SK-MEL-5 (cell line): Measurements from ENCODE around the gene TTC7B. TPM values are rescaled to one million over a fixed set of nuclear protein-coding genes. Genes with fewer than 3 reads are reported as not detected.
A peak's percentile ranks its signal among the peaks of the same experiment; 100 is the strongest.

ENCODE experiments used
- DNase-seq: peaks from one replicate; pipeline ENCODE4 v3.0.0-alpha.2; 2016; ENCODE audit warnings: low read depth, low spot score
- in situ Hi-C: cut with HindIII; loops from 2 replicates; pipeline ENCODE4 v1.10.0; 2016; ENCODE audit warnings: low sequenced_read_pairs, high pct_unique_total_duplicates, low pct_unique_long_range_greater_than_20kb
- total RNA-seq: library from RNA; depleted of rRNA; stranded (reverse); fragments of >200 nt; shearing (Covaris generic); gene quantifications from 2 replicates; pipeline ENCODE4 v1.2.3, GENCODE V29; 2014

TTC7B gene
- total RNA-seq, 1 experiment from 2014 or later, result 31.1 TPM

GRCh38 chr14:90785471-90785870 is 30.8 kb downstream of the TTC7B start:
- in situ Hi-C loops, result no loop called here
- DNase-seq, result peak; percentile 63

GRCh38 chr14:90784621-90785270 is 31.5 kb downstream of the TTC7B start:
- in situ Hi-C loops, result no loop called here
- no peak for DNase-seq

- DNase-seq, result no peak
- in situ Hi-C loops, result no loop called here
Observed at GRCh38 chr14:90783344-90783743, 32.9 kb downstream of the TTC7B start.

GRCh38 chr14:90782892-90783291 is 33.3 kb downstream of the TTC7B start:
- in situ Hi-C loops, result no loop called here
- no peak for DNase-seq

- in situ Hi-C loops, result no loop called here
- DNase-seq, result no peak
Observed at GRCh38 chr14:90781876-90782275, 34.4 kb downstream of the TTC7B start.

- in situ Hi-C loops, result no loop called here
- no peak for DNase-seq
Observed at GRCh38 chr14:90781344-90781761, 34.9 kb downstream of the TTC7B start.

GRCh38 chr14:90780519-90780918 is 35.7 kb downstream of the TTC7B start:
- no peak for DNase-seq
- in situ Hi-C loops, result no loop called here

GRCh38 chr14:90778571-90779255 is 37.5 kb downstream of the TTC7B start:
- DNase-seq, result no peak
- in situ Hi-C loops, result no loop called here

- in situ Hi-C loops, result no loop called here
Observed at GRCh38 chr14:90777830-90778485, 38.3 kb downstream of the TTC7B start.

GRCh38 chr14:90777358-90777757 is 38.9 kb downstream of the TTC7B start:
- in situ Hi-C loops, result no loop called here
- no peak for DNase-seq

More at GRCh38 chr14:90777830-90778485, 38.3 kb downstream of the TTC7B start:
- peak; percentile 78 for DNase-seq

- in situ Hi-C loops, result no loop called here
- DNase-seq, result no peak
Observed at GRCh38 chr14:90775441-90775840, 40.8 kb downstream of the TTC7B start.

- in situ Hi-C loops, result no loop called here
- DNase-seq, result no peak
Observed at GRCh38 chr14:90774316-90774715, 41.9 kb downstream of the TTC7B start.

GRCh38 chr14:90773705-90774104 is 42.5 kb downstream of the TTC7B start:
- in situ Hi-C loops, result no loop called here
- no peak for DNase-seq

- in situ Hi-C loops, result no loop called here
- no peak for DNase-seq
Observed at GRCh38 chr14:90773196-90773486, 43.1 kb downstream of the TTC7B start.

GRCh38 chr14:90767899-90768298 is 48.3 kb downstream of the TTC7B start:
- in situ Hi-C loops, result no loop called here
- no peak for DNase-seq

- DNase-seq, result peak; percentile 80
- in situ Hi-C loops, result no loop called here
Observed at GRCh38 chr14:90760591-90761316, 55.5 kb downstream of the TTC7B start.

GRCh38 chr14:90760078-90760444 is 56.2 kb downstream of the TTC7B start:
- in situ Hi-C loops, result no loop called here
- no peak for DNase-seq

- in situ Hi-C loops, result no loop called here
- no peak for DNase-seq
Observed at GRCh38 chr14:90759370-90760077, 56.7 kb downstream of the TTC7B start.
